Measurements from ENCODE around the gene INTS15. TPM values are rescaled to one million over a fixed set of nuclear protein-coding genes. Genes with fewer than 3 reads are reported as not detected.

Gene INTS15
- total and polyA plus RNA-seq, 10 of the 15 experiments (the other 5 are each of a cell fraction or from before 2014, with no cell fraction given), result 0.89 to 28.2 (median 16.8) TPM

- ATAC-seq, result peak; percentile 60; the same call in 2 of the 3 replicates
- H2AFZ ChIP-seq (ENCODE audit: control insufficient read depth, low read depth, low read length), result no peak overlapping the region
- POLR2A ChIA-PET, result interaction anchor here (0.6 kb wide), 1 partner anchor 70 kb away, joined by 3 read pairs; no protein-coding TSS in a partner anchor
Observed at GRCh38 chr7:6558837-6559236, 31.0 kb upstream of the INTS15 start.

More at GRCh38 chr7:6558837-6559236, 31.0 kb upstream of the INTS15 start:
- Histone ChIP-seq H4K20me1 (ENCODE audit: control insufficient read depth, insufficient read depth) (no peaks in the 10 kb centered on the region), H3K4me2 (ENCODE audit: control insufficient read depth, insufficient read depth) (no peak overlapping the region), H3K4me3 (no peak overlapping the region), H3K9me3 (replicated peaks; ENCODE audit: control insufficient read depth, insufficient read depth, low read length) (no peaks in the 10 kb centered on the region), H3K27me3 (replicated peaks in 1 of 2; ENCODE audit: control insufficient read depth in 2 of 2, insufficient read depth in 2 of 2, low read length in 1 of 2) (no peaks in the 10 kb centered on the region), H3K27ac (ENCODE audit: control insufficient read depth, insufficient read depth) (no peak overlapping the region), H3K4me1 (ENCODE audit: control insufficient read depth, insufficient read depth, low read length) (no peaks in the 10 kb centered on the region), H3K79me2 (ENCODE audit: control insufficient read depth, insufficient read depth, low read length) (no peaks in the 10 kb centered on the region), H3K9ac (ENCODE audit: control insufficient read depth, insufficient read depth, low read length) (no peak overlapping the region), H3K36me3 (ENCODE audit: control insufficient read depth in 2 of 2, insufficient read depth in 2 of 2, low read length in 1 of 2) (no peaks in the 10 kb centered on the region)
- in situ Hi-C loops (cut with MboI) (no loop called here), intact Hi-C loops (cut with micrococcal nuclease; ENCODE audit: unreplicated experiment) (no loop called here)
- FAIRE-seq (no peak), DNase-seq (ENCODE audit: low read depth, low spot score) (no peak)
- SMC1A ChIA-PET (ENCODE audit: uncharacterized antibody, unreplicated experiment), result interaction anchor here (0.7 to 1.3 kb wide), 2 partner anchors 17 to 313 kb away, joined by 3 to 7 read pairs; no protein-coding TSS in a partner anchor
- RAD21 ChIA-PET (ENCODE audit: unreplicated experiment), result interaction anchor here (0.9 to 1.8 kb wide), 3 partner anchors 15 to 43 kb away, joined by 3 to 5 read pairs (median 3); no protein-coding TSS in a partner anchor
- WGBS (ENCODE audit: insufficient coverage, insufficient replicate concordance, low lambda C conversion rate, missing lambda C conversion rate), result 15% methylated on average over 6 of the region's 6 CpGs
- CTCF ChIA-PET, result interaction anchor here (0.6 to 2.1 kb wide), 4 partner anchors 16 to 260 kb away, joined by 3 to 20 read pairs (median 8); no protein-coding TSS in a partner anchor
- BruUV-seq (replicated peaks), result no TSS peak
- TF ChIP-seq SMC3 (IDR thresholded peaks at IDR 0.05; ENCODE audit: borderline replicate concordance, low read length) (peak; percentile 39; the same call in 1 of the 2 replicates), POLR2A (IDR thresholded peaks at IDR 0.05; ENCODE audit: low read depth, low read length) (no peak), RAD21 (IDR thresholded peaks at IDR 0.05; ENCODE audit: insufficient read depth, low read depth, low read length) (peak; percentile 67), CTCF (IDR thresholded peaks at IDR 0.05 in 2 of 3, conservative IDR thresholded peaks at IDR 0.05 in 1 of 3; ENCODE audit: control insufficient read depth in 2 of 3, extremely low read depth in 1 of 3, insufficient read depth in 1 of 3, low read depth in 3 of 3, low read length in 3 of 3) (peak; percentile 43 to 62 (median 49)), NFIC (IDR thresholded peaks at IDR 0.05; ENCODE audit: low read depth, low read length) (no peak), ATF7 (IDR thresholded peaks at IDR 0.05; ENCODE audit: low read depth) (no peak), SPI1 (IDR thresholded peaks at IDR 0.05; ENCODE audit: borderline replicate concordance, insufficient read depth, low read depth, low read length) (peak; percentile 43; the same call in 1 of the 2 replicates), YBX1 (IDR thresholded peaks at IDR 0.05) (no peak), MXI1 (IDR thresholded peaks at IDR 0.05; ENCODE audit: low read depth, low read length) (no peak), SUZ12 (IDR thresholded peaks at IDR 0.05; ENCODE audit: unreplicated experiment) (no peak), FOXM1 (IDR thresholded peaks at IDR 0.05; ENCODE audit: low read depth, low read length) (no peak), NFYA (IDR thresholded peaks at IDR 0.05; ENCODE audit: borderline replicate concordance, low read depth, low read length) (no peak)
